SK-N-SH (cell line): Measurements from ENCODE around the gene NLGN1. TPM values are rescaled to one million over a fixed set of nuclear protein-coding genes. Genes with fewer than 3 reads are reported as not detected.

Experiments used
- CTCF ChIA-PET: fragments of 300-600, 350-600 bp; formaldehyde crosslinking; extraction: SDS; loops from one replicate; lab custom pipeline; 2021; lab: Yijun Ruan, JAX
- POLR2A ChIA-PET: fragments of 350-600 bp; sonication (Branson Sonifier 250); formaldehyde crosslinking; extraction: SDS; loops from one replicate; lab custom pipeline; 2020; ENCODE audit warnings: antibody characterized with exemption, inconsistent platforms; lab: Yijun Ruan, JAX
- DNase-seq: peaks from one replicate; pipeline ENCODE4 v3.0.0; 2012
- H2AFZ ChIP-seq: fragments of 200-600 bp; sonication (generic); 2 replicates; pipeline ENCODE4 v1.8.1; 2016; ENCODE audit warnings: antibody characterized with exemption, mild to moderate bottlenecking, low read depth
- H3F3A ChIP-seq: fragments of 200-600 bp; sonication (generic); replicated peaks from 2 replicates; pipeline ENCODE3; 2016; ENCODE audit warnings: antibody characterized with exemption, mild to moderate bottlenecking; ENCODE audit not compliant: insufficient read depth
- H3K27ac ChIP-seq, 2 experiments: fragments of 200-500 bp in 1 of 2; fragments of 200-600 bp in 1 of 2; sonication (Bioruptor generic) in 1 of 2; sonication (generic), shearing (Covaris generic) in 1 of 2; 2 replicates each; pipeline versions ENCODE4 v1.5.1 to v1.6.1; 2014 to 2016; ENCODE audit warnings: low read depth in 2 of 2, inconsistent platforms in 1 of 2, low read length in 1 of 2, mild to moderate bottlenecking in 1 of 2, mixed read lengths in 1 of 2
- H3K27me3 ChIP-seq: fragments of 200-600 bp; sonication (generic), shearing (Covaris generic); 2 replicates; pipeline ENCODE4 v1.6.1; 2016; ENCODE audit warnings: mixed run types; ENCODE audit not compliant: insufficient read depth
- H3K36me3 ChIP-seq, 2 experiments: fragments of 200-500 bp in 1 of 2; fragments of 200-600 bp in 1 of 2; sonication (Bioruptor generic) in 1 of 2; sonication (generic) in 1 of 2; replicated peaks in 1 of 2; 2 replicates each; pipeline versions ENCODE3 to v1.5.1; 2014 to 2016; ENCODE audit warnings: low read length in 1 of 2, mild to moderate bottlenecking in 1 of 2; ENCODE audit not compliant: insufficient read depth in 2 of 2, control insufficient read depth in 1 of 2
- H3K4me1 ChIP-seq, 2 experiments: fragments of 200-500 bp in 1 of 2; fragments of 200-600 bp in 1 of 2; sonication (Bioruptor generic) in 1 of 2; sonication (generic), shearing (Covaris generic) in 1 of 2; 2 replicates each; pipeline versions ENCODE4 v1.5.1 to v1.6.1; 2014 to 2016; ENCODE audit warnings: low read depth in 1 of 2, low read length in 1 of 2, mixed run types in 1 of 2; ENCODE audit not compliant: insufficient read depth in 2 of 2, control insufficient read depth in 1 of 2
- H3K4me2 ChIP-seq: fragments of 200-600 bp; sonication (generic), shearing (Covaris generic); 2 replicates; pipeline ENCODE4 v1.6.1; 2017; ENCODE audit warnings: mixed run types
- H3K4me3 ChIP-seq, 2 experiments: fragments of 200-500 bp in 1 of 2; fragments of 200-600 bp in 1 of 2; sonication (Bioruptor generic) in 1 of 2; sonication (generic), shearing (Covaris generic) in 1 of 2; 2 replicates each; pipeline versions ENCODE4 v1.5.1 to v1.8.1; 2014 to 2016; ENCODE audit warnings: low read depth in 2 of 2, inconsistent platforms in 1 of 2, low read length in 1 of 2, mild to moderate bottlenecking in 1 of 2, mixed read lengths in 1 of 2, moderate library complexity in 1 of 2
- H3K79me2 ChIP-seq: fragments of 200-600 bp; sonication (generic); 2 replicates; pipeline ENCODE4 v1.8.1; 2017; ENCODE audit warnings: mild to moderate bottlenecking; ENCODE audit not compliant: insufficient read depth
- H3K9ac ChIP-seq: fragments of 200-600 bp; sonication (generic); 2 replicates; pipeline ENCODE4 v1.6.1; 2017; ENCODE audit warnings: mixed run types
- H3K9me2 ChIP-seq: fragments of 200-600 bp; sonication (generic); 2 replicates; pipeline ENCODE4 v1.6.1; 2017; ENCODE audit warnings: mixed run types
- H3K9me3 ChIP-seq: fragments of 200-600 bp; sonication (generic); 2 replicates; pipeline ENCODE4 v1.6.1; 2017; ENCODE audit warnings: mixed run types, mild to moderate bottlenecking, moderate library complexity
- H4K20me1 ChIP-seq: fragments of 200-600 bp; sonication (generic); 2 replicates; pipeline ENCODE4 v1.6.1; 2017; ENCODE audit warnings: mild to moderate bottlenecking, mixed run types; ENCODE audit not compliant: insufficient read depth
- CHD2 ChIP-seq: fragments of 150-350 bp; IDR thresholded peaks from 2 replicates; pipeline ENCODE4 v1.6.1; 2018; ENCODE audit warnings: low read length; ENCODE audit not compliant: partially characterized antibody
- CTCF ChIP-seq: fragments of 200-600 bp; sonication (generic); IDR thresholded peaks from 2 replicates; pipeline ENCODE4 v1.6.1; 2017; ENCODE audit warnings: antibody characterized with exemption, mild to moderate bottlenecking, moderate library complexity
- ELF1 ChIP-seq: IDR thresholded peaks from 2 replicates; pipeline ENCODE4 v1.4.0; 2012
- FOSL2 ChIP-seq: IDR thresholded peaks from 2 replicates; pipeline ENCODE4 v1.4.0; 2012; ENCODE audit warnings: low read depth, mild to moderate bottlenecking, moderate library complexity, borderline replicate concordance
- FOXJ3 ChIP-seq: sonication (generic); formaldehyde crosslinking; IDR thresholded peaks from 2 replicates; pipeline ENCODE4 v1.5.1; 2020; ENCODE audit warnings: mild to moderate bottlenecking, missing genetic modification reagents
- FOXM1 ChIP-seq: IDR thresholded peaks from 2 replicates; pipeline ENCODE4 v1.4.0; 2012; ENCODE audit warnings: low read depth, mild to moderate bottlenecking
- GATA2 ChIP-seq: sonication (generic); formaldehyde crosslinking; IDR thresholded peaks from 2 replicates; pipeline ENCODE4 v1.5.0; 2020; ENCODE audit warnings: mild to moderate bottlenecking, missing genetic modification reagents
- IRF3 ChIP-seq: fragments of 150-350 bp; IDR thresholded peaks from 2 replicates; pipeline ENCODE4 v1.6.1; 2016; ENCODE audit warnings: mild to moderate bottlenecking, low read depth, low read length
- NFIC ChIP-seq: IDR thresholded peaks from 2 replicates; pipeline ENCODE4 v1.4.0; 2012; ENCODE audit warnings: borderline replicate concordance
- NRF1 ChIP-seq: IDR thresholded peaks from 2 replicates; pipeline ENCODE4 v1.6.1; 2012; ENCODE audit warnings: low read depth, mild to moderate bottlenecking, low read length
- PBX3 ChIP-seq: IDR thresholded peaks from 2 replicates; pipeline ENCODE4; 2012
- SIN3A ChIP-seq: IDR thresholded peaks from 2 replicates; pipeline ENCODE4 v1.6.1; 2012; ENCODE audit warnings: low read depth, mild to moderate bottlenecking, low read length, moderate library complexity, borderline replicate concordance
- SMC3 ChIP-seq: IDR thresholded peaks from 2 replicates; pipeline ENCODE4 v1.6.1; 2012; ENCODE audit warnings: low read depth, low read length, improper control_type of control experiment
- TAF1 ChIP-seq: IDR thresholded peaks from 2 replicates; pipeline ENCODE4 v1.6.1; 2012; ENCODE audit warnings: low read depth, mild to moderate bottlenecking, low read length, moderate library complexity, borderline replicate concordance
- TCF12 ChIP-seq: IDR thresholded peaks from 2 replicates; pipeline ENCODE4 v1.4.0; 2012
- TEAD4 ChIP-seq: IDR thresholded peaks from 2 replicates; pipeline ENCODE4 v1.4.0; 2012; ENCODE audit warnings: mild to moderate bottlenecking, borderline replicate concordance; ENCODE audit not compliant: insufficient read depth
- USF1 ChIP-seq: IDR thresholded peaks from 2 replicates; pipeline ENCODE4 v1.4.0; 2012; ENCODE audit warnings: low read depth, borderline replicate concordance
- WGBS: methylation state at CpG from one replicate; pipeline ENCODE4 v1.1.6; 2017; ENCODE audit warnings: low lambda C conversion rate; 5-methylcytosine and 5-hydroxymethylcytosine counted together
- polyA plus RNA-seq, 3 experiments: library from polyadenylated mRNA; depleted of rRNA; stranded (reverse); fragments of >200 nt; gene quantifications; 2 replicates each; pipeline ENCODE4 v1.2.3, GENCODE V29; 2012

NLGN1 gene
- polyA plus RNA-seq, 1 of the 3 experiments (the other 2 are of a cell fraction) = 1.5 TPM

GRCh38 chr3:173943264-173943663 is 545.7 kb downstream of the NLGN1 start:
- no peaks in the 10 kb centered on the region for H3K9me2 ChIP-seq
- no peaks in the 10 kb centered on the region for H4K20me1 ChIP-seq
- H3K27ac ChIP-seq = no peak overlapping the region
- peaks cover 0 to 5% of the 10 kb centered on the region in 2 experiments; a peak in 1 of 4 replicates for H3K4me1 ChIP-seq
- no peak for TF ChIP-seq ELF1
- TF ChIP-seq CTCF = no peak
- no peak for TF ChIP-seq FOXJ3 (CRISPR knock-in tag)
- no peak for TF ChIP-seq CHD2
- no peak for TF ChIP-seq USF1
- TF ChIP-seq TEAD4 = no peak
- TF ChIP-seq SMC3 = no peak
- no peak for TF ChIP-seq TAF1
- no peak for TF ChIP-seq TCF12
- TF ChIP-seq IRF3 = no peak
- no peak for TF ChIP-seq FOXM1
- TF ChIP-seq NRF1 = no peak
- no peak for TF ChIP-seq PBX3
- TF ChIP-seq SIN3A = no peak
- TF ChIP-seq GATA2 (CRISPR knock-in tag) = no peak
- no peak for TF ChIP-seq FOSL2
- TF ChIP-seq NFIC = no peak
- TF ChIP-seq, all 33 proteins: peak for 0
- no peaks in the 10 kb centered on the region for H3K27me3 ChIP-seq
- no peaks in the 10 kb centered on the region for H3K9me3 ChIP-seq
- H3K4me2 ChIP-seq = no peak overlapping the region
- H3K36me3 ChIP-seq = no peaks in the 10 kb centered on the region
- no peak for DNase-seq
- H2AFZ ChIP-seq = no peak overlapping the region
- 64% methylated on average over 3 of the region's 3 CpGs for WGBS
- ChIA-PET CTCF (interaction anchor here (1.8 kb wide), 1 partner anchor 10 kb away, joined by 4 read pairs; no protein-coding TSS in a partner anchor), POLR2A (no interaction called here)
- no peak overlapping the region for H3K9ac ChIP-seq
- H3K79me2 ChIP-seq = no peaks in the 10 kb centered on the region
- H3F3A ChIP-seq = no peaks in the 10 kb centered on the region
- H3K4me3 ChIP-seq = no peak overlapping the region
